WTC11 (cell line): ENCODE measurements around the gene TTC28. TPM values are rescaled to one million over a fixed set of nuclear protein-coding genes. Genes with fewer than 3 reads are reported as not detected.

Experiments used
- ATAC-seq: fragments of 200-7000 bp; cut with Tn5 transposase; 2 replicates; pipeline ENCODE4 v1.10.0; 2021; ENCODE audit warnings: mild to moderate bottlenecking, moderate library complexity
- CTCF ChIA-PET: fragments of 300-600 bp; sonication (Branson Sonifier 250); formaldehyde crosslinking; loops from one replicate; lab custom pipeline; 2021; ENCODE audit warnings: antibody characterized with exemption; lab: Charles Lee
- POLR2A ChIA-PET: fragments of 350-600 bp; sonication (Branson Sonifier 250); formaldehyde crosslinking; loops from one replicate; lab custom pipeline; 2021; ENCODE audit warnings: antibody characterized with exemption; lab: Charles Lee
- DNase-seq: peaks from one replicate; pipeline ENCODE4 v3.0.0; 2021; ENCODE audit warnings: low spot score
- H3K27ac Mint-ChIP-seq: 2 replicates; pipeline ENCODE4 v1.8.0; 2021; ENCODE audit warnings: mixed read lengths
- H3K27me3 Mint-ChIP-seq: 2 replicates; pipeline ENCODE4 v1.8.0; 2021; ENCODE audit warnings: low read depth, mild to moderate bottlenecking, moderate library complexity, mixed read lengths
- H3K36me3 Mint-ChIP-seq: 2 replicates; pipeline ENCODE4 v1.8.0; 2021; ENCODE audit warnings: mixed read lengths
- H3K4me1 Mint-ChIP-seq: 2 replicates; pipeline ENCODE4 v1.8.0; 2022; ENCODE audit warnings: mixed read lengths
- H3K4me3 Mint-ChIP-seq: 2 replicates; pipeline ENCODE4 v1.8.0; 2021; ENCODE audit warnings: mild to moderate bottlenecking, moderate library complexity, mixed read lengths
- H3K9me3 Mint-ChIP-seq: 2 replicates; pipeline ENCODE4 v1.8.0; 2021; ENCODE audit warnings: mixed read lengths
- CREM ChIP-seq: sonication (generic); formaldehyde crosslinking; IDR thresholded peaks from 2 replicates; pipeline ENCODE4 v1.8.1; 2022; ENCODE audit warnings: mild to moderate bottlenecking, missing genetic modification reagents, moderate library complexity
- ETV6 ChIP-seq: sonication (generic); formaldehyde crosslinking; IDR thresholded peaks from 2 replicates; pipeline ENCODE4 v1.8.1; 2022; ENCODE audit warnings: mild to moderate bottlenecking, missing genetic modification reagents
- FOXP1 ChIP-seq: sonication (generic); formaldehyde crosslinking; IDR thresholded peaks from 2 replicates; pipeline ENCODE4 v1.8.0; 2022; ENCODE audit warnings: missing genetic modification reagents, mild to moderate bottlenecking, moderate library complexity, borderline replicate concordance
- HMGXB4 ChIP-seq: sonication (generic); formaldehyde crosslinking; IDR thresholded peaks from 2 replicates; pipeline ENCODE4 v1.8.1; 2023; ENCODE audit warnings: mild to moderate bottlenecking, moderate library complexity, missing genetic modification reagents
- JUN ChIP-seq: sonication (generic); formaldehyde crosslinking; IDR thresholded peaks from 2 replicates; pipeline ENCODE4 v1.8.0; 2023; ENCODE audit warnings: mild to moderate bottlenecking, missing genetic modification reagents
- KAT7 ChIP-seq: sonication (generic); formaldehyde crosslinking; IDR thresholded peaks from 2 replicates; pipeline ENCODE4 v1.8.1; 2023; ENCODE audit warnings: missing genetic modification reagents, mild to moderate bottlenecking, borderline replicate concordance
- MXD4 ChIP-seq: fragments of 250-450 bp; sonication (Bioruptor Pico); IDR thresholded peaks from 2 replicates; pipeline ENCODE4 v1.8.0; 2021; ENCODE audit warnings: mild to moderate bottlenecking, moderate library complexity, borderline replicate concordance
- NFYB ChIP-seq: sonication (generic); formaldehyde crosslinking; conservative IDR thresholded peaks from 2 replicates; pipeline ENCODE4 v1.8.0; 2022; ENCODE audit warnings: low read depth, missing genetic modification reagents
- NR2C2 ChIP-seq: sonication (generic); formaldehyde crosslinking; IDR thresholded peaks from 2 replicates; pipeline ENCODE4 v1.8.0; 2022; ENCODE audit warnings: mild to moderate bottlenecking, missing genetic modification reagents
- PRRX2 ChIP-seq: fragments of 250-450 bp; sonication (Bioruptor Pico); IDR thresholded peaks from 2 replicates; pipeline ENCODE4 v1.8.0; 2021; ENCODE audit warnings: mild to moderate bottlenecking
- RELA ChIP-seq: sonication (generic); formaldehyde crosslinking; IDR thresholded peaks from 2 replicates; pipeline ENCODE4 v1.8.1; 2022; ENCODE audit warnings: missing genetic modification reagents, mild to moderate bottlenecking, borderline replicate concordance
- TEAD1 ChIP-seq: sonication (generic); formaldehyde crosslinking; IDR thresholded peaks from 2 replicates; pipeline ENCODE4 v1.8.0; 2022; ENCODE audit warnings: mild to moderate bottlenecking, missing genetic modification reagents
- USF2 ChIP-seq: sonication (generic); formaldehyde crosslinking; IDR thresholded peaks from 2 replicates; pipeline ENCODE4 v1.8.1; 2023; ENCODE audit warnings: mild to moderate bottlenecking, missing genetic modification reagents, moderate library complexity
- ZBTB21 ChIP-seq: sonication (generic); formaldehyde crosslinking; IDR thresholded peaks from 2 replicates; pipeline ENCODE4 v1.8.1; 2023; ENCODE audit warnings: mild to moderate bottlenecking, missing genetic modification reagents, borderline replicate concordance
- ZNF138 ChIP-seq: sonication (generic); formaldehyde crosslinking; conservative IDR thresholded peaks from 2 replicates; pipeline ENCODE4 v1.8.1; 2022; ENCODE audit warnings: mild to moderate bottlenecking, moderate library complexity, missing genetic modification reagents
- ZNF263 ChIP-seq: sonication (generic); formaldehyde crosslinking; IDR thresholded peaks from 2 replicates; pipeline ENCODE4 v1.8.1; 2022; ENCODE audit warnings: low read depth, mild to moderate bottlenecking, moderate library complexity, missing genetic modification reagents
- ZNF512 ChIP-seq: sonication (generic); formaldehyde crosslinking; IDR thresholded peaks from 2 replicates; pipeline ENCODE4 v1.8.1; 2022; ENCODE audit warnings: missing genetic modification reagents, borderline replicate concordance
- total RNA-seq: library from RNA; stranded (reverse); gene quantifications from 3 replicates; pipeline ENCODE4 v1.2.3, GENCODE V29; 2021
- TF ChIP-seq, protein P1 (sequence below): fragments of 250-450 bp; sonication (Bioruptor Pico); IDR thresholded peaks from 2 replicates; pipeline ENCODE4 v1.9.0; 2021; ENCODE audit warnings: moderate library complexity, mild to moderate bottlenecking, inconsistent platforms, borderline replicate concordance
- TF ChIP-seq, protein P2 (sequence below): sonication (generic); formaldehyde crosslinking; IDR thresholded peaks from 2 replicates; pipeline ENCODE4 v1.8.0; 2023; ENCODE audit warnings: missing genetic modification reagents
- TF ChIP-seq, protein P3 (sequence below): fragments of 250-450 bp; sonication (Bioruptor Pico); IDR thresholded peaks from 2 replicates; pipeline ENCODE4 v2.1.2; 2022; ENCODE audit warnings: mild to moderate bottlenecking, moderate library complexity

The TTC28 gene
- total RNA-seq, 1 experiment from 2014 or later, result 13.0 TPM

DNA sequence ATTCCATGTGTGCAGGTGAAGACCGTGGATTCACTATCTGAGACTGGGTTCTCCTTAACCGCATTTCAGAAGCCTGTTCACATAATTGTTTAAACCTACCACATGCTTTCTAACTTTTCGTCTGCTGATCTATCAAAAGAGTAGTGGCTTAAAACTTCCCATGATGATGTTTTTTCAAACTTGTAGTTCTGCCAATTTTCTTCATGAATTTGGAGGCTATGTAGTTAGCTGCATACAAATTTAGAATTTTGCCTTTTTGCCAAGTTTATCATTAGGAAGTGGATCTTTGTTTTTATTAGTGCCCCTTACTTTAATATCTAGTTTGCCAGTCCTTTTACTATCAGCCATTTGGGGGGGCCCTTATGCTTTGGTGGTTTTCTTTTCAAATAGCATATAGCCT, 703.1 kb downstream of the TTC28 start:
- ChIA-PET POLR2A (no interaction called here), CTCF (no interaction called here)
- Mint-ChIP-seq H3K36me3 (no peaks in the 10 kb centered on the region), H3K27me3 (no peaks in the 10 kb centered on the region), H3K27ac (no peak overlapping the region), H3K4me1 (peaks cover 21% of the 10 kb centered on the region), H3K9me3 (no peaks in the 10 kb centered on the region), H3K4me3 (no peak overlapping the region)
- DNase-seq, result no peak
- no peak for ATAC-seq
- TF ChIP-seq FOXP1 (no peak), KAT7 (CRISPR knock-in tag) (no peak), HMGXB4 (no peak), NR2C2 (no peak)

DNA sequence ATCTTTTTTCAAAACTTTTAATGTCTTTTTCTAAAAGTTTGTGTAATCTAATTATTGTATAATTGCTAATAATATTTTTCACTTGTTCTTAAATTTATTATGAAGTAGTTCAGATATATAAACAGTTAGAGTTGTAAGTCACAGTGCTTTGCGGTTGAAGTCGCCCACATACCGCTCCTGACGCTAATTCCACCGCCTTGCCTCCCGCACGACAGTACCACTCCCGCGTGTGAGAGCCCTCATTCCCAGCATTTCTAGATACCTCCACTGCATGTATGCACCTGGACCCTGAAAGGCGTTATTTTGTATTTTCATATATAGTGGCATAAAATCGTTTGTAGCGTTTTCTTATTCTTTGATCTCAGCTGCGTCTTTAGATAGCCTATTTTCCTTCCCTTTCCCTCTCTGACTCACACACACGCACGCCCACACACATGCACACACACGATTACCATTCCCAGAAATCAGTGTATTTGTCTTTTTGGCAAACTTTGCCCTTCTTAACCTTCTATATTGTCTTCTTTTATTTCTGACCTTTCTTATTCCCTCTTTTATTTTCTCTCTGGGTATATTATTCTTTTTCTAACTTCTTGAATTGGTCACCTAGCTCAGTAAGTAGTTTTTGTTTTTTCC, 704.1 kb downstream of the TTC28 start:
- ATAC-seq, result no peak
- ChIA-PET POLR2A (no interaction called here), CTCF (no interaction called here)
- DNase-seq, result no peak
- peaks cover 16% of the 10 kb centered on the region for H3K4me1 Mint-ChIP-seq
- no peak overlapping the region for H3K27ac Mint-ChIP-seq
- H3K9me3 Mint-ChIP-seq, result no peaks in the 10 kb centered on the region
- H3K4me3 Mint-ChIP-seq, result no peak overlapping the region
- H3K27me3 Mint-ChIP-seq, result no peaks in the 10 kb centered on the region
- 0 out of 2 replicates have a peak, but pooled peaks cover 3% of the 10 kb centered on the region for H3K36me3 Mint-ChIP-seq
- TF ChIP-seq MXD4 (CRISPR knock-in tag), result no peak
- no peak for TF ChIP-seq ETV6 (CRISPR knock-in tag)
- TF ChIP-seq ZNF263 (CRISPR knock-in tag), result no peak
- no peak for TF ChIP-seq ZNF512
- TF ChIP-seq FOXP1, result no peak
- TF ChIP-seq NFYB (CRISPR knock-in tag), result no peak
- no peak for TF ChIP-seq NR2C2
- TF ChIP-seq, protein P1, sequence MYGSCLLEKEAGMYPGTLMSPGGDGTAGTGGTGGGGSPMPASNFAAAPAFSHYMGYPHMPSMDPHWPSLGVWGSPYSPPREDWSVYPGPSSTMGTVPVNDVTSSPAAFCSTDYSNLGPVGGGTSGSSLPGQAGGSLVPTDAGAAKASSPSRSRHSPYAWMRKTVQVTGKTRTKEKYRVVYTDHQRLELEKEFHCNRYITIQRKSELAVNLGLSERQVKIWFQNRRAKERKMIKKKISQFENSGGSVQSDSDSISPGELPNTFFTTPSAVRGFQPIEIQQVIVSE (CRISPR knock-in tag), result no peak
- no peak for TF ChIP-seq ZBTB21 (CRISPR knock-in tag)
- TF ChIP-seq, protein P2, sequence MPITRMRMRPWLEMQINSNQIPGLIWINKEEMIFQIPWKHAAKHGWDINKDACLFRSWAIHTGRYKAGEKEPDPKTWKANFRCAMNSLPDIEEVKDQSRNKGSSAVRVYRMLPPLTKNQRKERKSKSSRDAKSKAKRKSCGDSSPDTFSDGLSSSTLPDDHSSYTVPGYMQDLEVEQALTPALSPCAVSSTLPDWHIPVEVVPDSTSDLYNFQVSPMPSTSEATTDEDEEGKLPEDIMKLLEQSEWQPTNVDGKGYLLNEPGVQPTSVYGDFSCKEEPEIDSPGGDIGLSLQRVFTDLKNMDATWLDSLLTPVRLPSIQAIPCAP (CRISPR knock-in tag), result no peak

DNA sequence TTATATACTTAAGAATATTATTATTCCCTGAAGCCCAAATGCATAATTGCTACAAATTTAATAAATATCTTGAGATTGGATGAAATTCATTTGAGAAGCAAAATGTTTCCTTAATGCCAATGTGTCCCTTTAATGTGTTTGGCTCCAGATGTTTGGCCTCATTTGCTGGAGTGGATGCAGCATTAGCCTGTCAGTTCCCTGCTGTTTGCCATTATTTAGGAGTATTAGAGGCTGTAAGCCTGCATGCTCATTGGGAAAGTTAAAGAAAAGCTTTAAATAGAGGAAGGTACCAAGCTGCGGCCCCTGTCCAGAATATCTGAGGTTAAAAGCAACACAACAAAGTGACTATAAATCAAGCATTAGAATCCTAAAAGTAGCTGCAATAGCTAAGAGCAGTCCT, 705.8 kb downstream of the TTC28 start:
- Mint-ChIP-seq H3K4me1 (peaks cover 6% of the 10 kb centered on the region; the same call in 1 of the 2 replicates), H3K4me3 (no peak overlapping the region), H3K9me3 (no peaks in the 10 kb centered on the region; the same call in 1 of the 2 replicates), H3K27me3 (no peaks in the 10 kb centered on the region), H3K27ac (no peak overlapping the region), H3K36me3 (0 out of 2 replicates have a peak, but pooled peaks cover 4% of the 10 kb centered on the region)
- ChIA-PET POLR2A (no interaction called here), CTCF (no interaction called here)
- ATAC-seq, result peak; percentile 26; the same call in 1 of the 2 replicates
- DNase-seq, result no peak
- TF ChIP-seq, protein P3, sequence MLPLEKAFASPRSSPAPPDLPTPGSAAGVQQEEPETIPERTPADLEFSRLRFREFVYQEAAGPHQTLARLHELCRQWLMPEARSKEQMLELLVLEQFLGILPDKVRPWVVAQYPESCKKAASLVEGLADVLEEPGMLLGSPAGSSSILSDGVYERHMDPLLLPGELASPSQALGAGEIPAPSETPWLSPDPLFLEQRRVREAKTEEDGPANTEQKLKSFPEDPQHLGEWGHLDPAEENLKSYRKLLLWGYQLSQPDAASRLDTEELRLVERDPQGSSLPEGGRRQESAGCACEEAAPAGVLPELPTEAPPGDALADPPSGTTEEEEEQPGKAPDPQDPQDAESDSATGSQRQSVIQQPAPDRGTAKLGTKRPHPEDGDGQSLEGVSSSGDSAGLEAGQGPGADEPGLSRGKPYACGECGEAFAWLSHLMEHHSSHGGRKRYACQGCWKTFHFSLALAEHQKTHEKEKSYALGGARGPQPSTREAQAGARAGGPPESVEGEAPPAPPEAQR (CRISPR knock-in tag), result no peak
- TF ChIP-seq ZNF138 (CRISPR knock-in tag) (no peak), RELA (CRISPR knock-in tag) (no peak), PRRX2 (CRISPR knock-in tag) (no peak), TEAD1 (no peak), CREM (CRISPR knock-in tag) (no peak), USF2 (no peak), ZBTB21 (CRISPR knock-in tag) (no peak), JUN (no peak)
- TF ChIP-seq, protein P2 (CRISPR knock-in tag), result no peak
